Fibroblast of pulmonary artery (primary cell): ENCODE measurements around the gene EPHX1.

Experiments
- DNase-seq: peaks from one replicate; pipeline ENCODE4 v3.0.0-alpha.2; 2010; ENCODE audit warnings: low read depth
- H3K4me3 ChIP-seq: replicated peaks from 2 replicates; pipeline ENCODE4 v1.5.1; 2011; ENCODE audit warnings: low read depth, mild to moderate bottlenecking, control low read depth, low read length, moderate library complexity
- TF ChIP-seq, protein P1 (sequence below): IDR thresholded peaks from 2 replicates; pipeline ENCODE4 v1.5.1; 2011; ENCODE audit warnings: mild to moderate bottlenecking, control low read depth, low read length, inconsistent platforms; ENCODE audit errors: missing control alignments

The EPHX1 gene

DNA sequence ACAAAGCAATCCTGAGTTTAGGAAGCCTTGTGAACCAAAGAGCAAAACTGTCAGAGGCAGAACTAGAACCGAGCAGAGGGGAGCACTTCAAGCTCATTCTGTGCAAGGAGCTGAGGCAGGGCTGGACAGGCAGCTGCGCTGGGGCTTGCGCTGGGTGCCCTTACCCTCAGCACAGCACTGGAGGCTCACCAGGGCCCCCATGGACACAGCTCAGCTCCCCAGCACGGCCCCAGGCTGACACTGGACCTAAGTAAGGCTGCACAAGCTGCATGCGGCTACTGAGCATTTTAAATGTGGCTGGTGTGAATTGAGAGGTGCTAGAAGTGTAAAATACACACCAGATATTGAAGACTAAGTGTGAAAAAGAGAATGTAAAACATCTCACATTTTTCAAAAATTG is 50.2 kb downstream of the EPHX1 start:
- DNase-seq, result no peak
- TF ChIP-seq, protein P1, sequence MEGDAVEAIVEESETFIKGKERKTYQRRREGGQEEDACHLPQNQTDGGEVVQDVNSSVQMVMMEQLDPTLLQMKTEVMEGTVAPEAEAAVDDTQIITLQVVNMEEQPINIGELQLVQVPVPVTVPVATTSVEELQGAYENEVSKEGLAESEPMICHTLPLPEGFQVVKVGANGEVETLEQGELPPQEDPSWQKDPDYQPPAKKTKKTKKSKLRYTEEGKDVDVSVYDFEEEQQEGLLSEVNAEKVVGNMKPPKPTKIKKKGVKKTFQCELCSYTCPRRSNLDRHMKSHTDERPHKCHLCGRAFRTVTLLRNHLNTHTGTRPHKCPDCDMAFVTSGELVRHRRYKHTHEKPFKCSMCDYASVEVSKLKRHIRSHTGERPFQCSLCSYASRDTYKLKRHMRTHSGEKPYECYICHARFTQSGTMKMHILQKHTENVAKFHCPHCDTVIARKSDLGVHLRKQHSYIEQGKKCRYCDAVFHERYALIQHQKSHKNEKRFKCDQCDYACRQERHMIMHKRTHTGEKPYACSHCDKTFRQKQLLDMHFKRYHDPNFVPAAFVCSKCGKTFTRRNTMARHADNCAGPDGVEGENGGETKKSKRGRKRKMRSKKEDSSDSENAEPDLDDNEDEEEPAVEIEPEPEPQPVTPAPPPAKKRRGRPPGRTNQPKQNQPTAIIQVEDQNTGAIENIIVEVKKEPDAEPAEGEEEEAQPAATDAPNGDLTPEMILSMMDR, result no peak
- H3K4me3 ChIP-seq, result no peak overlapping the region

DNA sequence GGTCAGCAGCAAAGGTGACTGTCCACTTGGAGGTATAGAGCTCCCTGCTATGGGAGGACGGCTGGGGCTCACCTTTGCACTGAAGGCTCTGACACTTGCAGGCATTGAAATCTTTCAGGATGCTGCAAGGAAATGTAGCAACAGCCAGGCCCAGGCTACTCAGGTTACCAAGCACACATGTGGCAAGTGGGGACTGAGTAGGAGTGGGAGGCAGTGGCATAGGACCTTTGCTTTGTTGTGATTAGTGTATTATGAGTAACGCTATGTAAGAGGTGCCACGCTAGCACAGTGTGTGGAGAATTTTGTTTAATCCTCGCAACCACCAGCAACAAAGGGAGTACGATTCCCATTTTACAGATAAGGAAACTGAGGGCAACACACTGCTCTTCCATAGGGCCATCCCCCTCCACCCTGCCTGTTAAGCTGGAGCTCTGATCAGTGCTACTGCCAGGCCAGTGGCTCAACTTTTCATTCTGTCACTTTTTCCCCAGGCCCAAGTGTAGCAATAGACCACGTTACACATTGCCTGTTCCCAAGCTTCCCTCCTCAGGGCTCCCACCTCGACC is 51.0 kb downstream of the EPHX1 start:
- DNase-seq, result no peak
- TF ChIP-seq, protein P1, result no peak
- H3K4me3 ChIP-seq, result no peak overlapping the region

- no peak for DNase-seq
- TF ChIP-seq, protein P1, result no peak
- no peak overlapping the region for H3K4me3 ChIP-seq
Observed at GRCh38 chr1:225861834-225862580, 52.1 kb downstream of the EPHX1 start.

DNA sequence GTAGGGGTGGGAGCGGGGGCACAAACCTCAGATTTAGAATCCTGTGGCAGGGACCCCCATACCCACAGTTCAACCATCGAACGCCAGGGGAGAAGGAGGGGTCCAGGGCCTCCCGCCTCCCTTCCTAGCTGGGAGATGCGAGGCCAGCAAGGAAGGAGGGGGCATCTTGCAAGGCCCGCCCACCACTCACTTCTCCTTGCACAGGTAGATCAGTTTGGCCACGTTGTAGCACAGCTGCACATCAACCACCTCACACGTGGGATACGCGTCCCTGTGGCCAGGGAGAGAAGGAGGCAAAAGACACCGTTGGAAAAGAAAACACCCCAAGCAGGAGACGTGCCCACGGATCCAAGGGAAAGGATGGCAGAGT is 52.6 kb downstream of the EPHX1 start:
- DNase-seq, result no peak
- no peak overlapping the region for H3K4me3 ChIP-seq
- TF ChIP-seq, protein P1, result no peak

GRCh38 chr1:225863167-225863566 is 53.2 kb downstream of the EPHX1 start:
- peak; percentile 18 for DNase-seq
- H3K4me3 ChIP-seq, result no peak overlapping the region
- TF ChIP-seq, protein P1, result no peak

DNA sequence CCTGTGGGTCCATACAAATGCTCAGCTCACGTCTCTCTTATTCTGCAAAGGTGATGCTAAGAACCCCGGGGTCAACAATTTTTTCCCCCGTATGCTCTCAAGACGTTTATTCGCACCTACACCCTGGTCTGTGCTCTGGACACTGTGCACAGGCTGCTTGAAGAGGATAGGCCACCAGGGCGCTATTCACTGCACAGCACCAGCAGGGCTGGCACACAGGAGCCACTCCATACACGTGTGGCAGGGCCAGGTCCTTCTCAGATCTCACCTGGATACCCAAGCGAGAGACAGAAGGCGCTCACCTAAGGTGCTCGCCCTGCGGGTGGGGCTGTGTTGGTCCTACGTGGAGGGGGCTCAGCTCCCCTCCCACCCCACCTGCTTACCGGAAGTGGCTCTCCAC is 55.6 kb downstream of the EPHX1 start:
- TF ChIP-seq, protein P1, result no peak
- DNase-seq, result no peak
- no peak overlapping the region for H3K4me3 ChIP-seq
